Measurements from ENCODE around the gene CCL26. TPM values are rescaled to one million over a fixed set of nuclear protein-coding genes. Genes with fewer than 3 reads are reported as not detected.
"Not testable (repeated sequence)": the region's sequence is repeated elsewhere in the genome, so short reads cannot be mapped to it uniquely, and the experiment has no call there.

CCL26 gene
- total RNA-seq, 1 experiment from 2014 or later = 7.1 TPM

- Histone ChIP-seq H3K9ac (ENCODE audit: low read length) (peak overlapping the region; percentile 25), H2AFZ (ENCODE audit: low read length) (peak overlapping the region; percentile 73), H3F3A (ENCODE audit: low read length, unreplicated experiment) (peaks cover 5% of the 10 kb centered on the region), H3K9me2 (replicated peaks; ENCODE audit: low read length) (no peaks in the 10 kb centered on the region), H3K9me3 (ENCODE audit: low read length) (no peaks in the 10 kb centered on the region), H3K4me1 (ENCODE audit: insufficient read depth, low read length) (peaks cover 25% of the 10 kb centered on the region), H3K27ac (ENCODE audit: low read length) (peak overlapping the region; percentile 51), H3K79me2 (ENCODE audit: low read length) (no peaks in the 10 kb centered on the region), H3K4me2 (ENCODE audit: low read length) (peak overlapping the region; percentile 79), H3K4me3 (ENCODE audit: low read length) (peak overlapping the region; percentile 14; the same call in 1 of the 2 replicates), H4K20me1 (ENCODE audit: low read length) (no peaks in the 10 kb centered on the region), H3K27me3 (ENCODE audit: low read length) (no peaks in the 10 kb centered on the region), H3K36me3 (ENCODE audit: low read depth, low read length) (no peaks in the 10 kb centered on the region)
- ATAC-seq = peak; percentile 86
- no peak for TF ChIP-seq EZH2 (IDR thresholded peaks at IDR 0.05; ENCODE audit: low read length, unreplicated experiment)
- no peak for TF ChIP-seq EZH2phosphoT487 (IDR thresholded peaks at IDR 0.05; ENCODE audit: borderline replicate concordance, low read length)
- TF ChIP-seq CTCF (conservative IDR thresholded peaks at IDR 0.05; ENCODE audit: low read depth, low read length) = no peak
- peak; percentile 92 for DNase-seq
- ChIA-PET POLR2A (ENCODE audit: unreplicated experiment) (interaction anchor here (0.6 to 0.7 kb wide), 2 partner anchors 24 to 476 kb away, joined by 3 to 9 read pairs; no protein-coding TSS in a partner anchor), CTCF (interaction anchor here (0.5 to 0.6 kb wide), 2 partner anchors 44 to 734 kb away, joined by 3 to 4 read pairs; no protein-coding TSS in a partner anchor)
- intact Hi-C loops (cut with micrococcal nuclease) = no loop called here
- TSS peak; percentile 74 for BruUV-seq (replicated peaks)
Measured at GRCh38 chr7:75727881-75728593, 44.0 kb downstream of the CCL26 start.

- BruUV-seq (replicated peaks); DNase-seq; H3K4me2 ChIP-seq (ENCODE audit: low read length); intact Hi-C loops (cut with micrococcal nuclease); H3F3A ChIP-seq (ENCODE audit: low read length, unreplicated experiment); ATAC-seq; H3K9ac ChIP-seq (ENCODE audit: low read length); H3K9me3 ChIP-seq (ENCODE audit: low read length); H2AFZ ChIP-seq (ENCODE audit: low read length); H4K20me1 ChIP-seq (ENCODE audit: low read length); H3K9me2 ChIP-seq (replicated peaks; ENCODE audit: low read length); H3K27ac ChIP-seq (ENCODE audit: low read length); H3K4me3 ChIP-seq (ENCODE audit: low read length); H3K79me2 ChIP-seq (ENCODE audit: low read length); CTCF ChIA-PET; H3K27me3 ChIP-seq (ENCODE audit: low read length); H3K36me3 ChIP-seq (ENCODE audit: low read depth, low read length): not testable (repeated sequence)
- POLR2A ChIA-PET (ENCODE audit: unreplicated experiment) = interaction anchor here (0.6 to 0.7 kb wide), 2 partner anchors 24 to 476 kb away, joined by 3 to 9 read pairs; no protein-coding TSS in a partner anchor
- H3K4me1 ChIP-seq (ENCODE audit: insufficient read depth, low read length) = peaks cover 18% of the 10 kb centered on the region
Measured at GRCh38 chr7:75727351-75727750, 44.7 kb downstream of the CCL26 start.

GRCh38 chr7:75725306-75725705, 46.7 kb downstream of the CCL26 start:
- Histone ChIP-seq H2AFZ (ENCODE audit: low read length) (no peak overlapping the region), H3K36me3 (ENCODE audit: low read depth, low read length) (no peaks in the 10 kb centered on the region), H4K20me1 (ENCODE audit: low read length) (no peaks in the 10 kb centered on the region), H3K4me1 (ENCODE audit: insufficient read depth, low read length) (peaks cover 17% of the 10 kb centered on the region), H3K4me3 (ENCODE audit: low read length) (no peak overlapping the region), H3K27ac (ENCODE audit: low read length) (no peak overlapping the region), H3K9me3 (ENCODE audit: low read length) (no peaks in the 10 kb centered on the region), H3K9me2 (replicated peaks; ENCODE audit: low read length) (no peaks in the 10 kb centered on the region), H3K79me2 (ENCODE audit: low read length) (no peaks in the 10 kb centered on the region), H3F3A (ENCODE audit: low read length, unreplicated experiment) (no peaks in the 10 kb centered on the region), H3K4me2 (ENCODE audit: low read length) (no peak overlapping the region), H3K9ac (ENCODE audit: low read length) (no peak overlapping the region), H3K27me3 (ENCODE audit: low read length) (no peaks in the 10 kb centered on the region)
- TF ChIP-seq CTCF (conservative IDR thresholded peaks at IDR 0.05; ENCODE audit: low read depth, low read length) (no peak), EZH2phosphoT487 (IDR thresholded peaks at IDR 0.05; ENCODE audit: borderline replicate concordance, low read length) (no peak), EZH2 (IDR thresholded peaks at IDR 0.05; ENCODE audit: low read length, unreplicated experiment) (no peak)
- ATAC-seq = no peak
- no TSS peak for BruUV-seq (replicated peaks)
- intact Hi-C loops (cut with micrococcal nuclease) = no loop called here
- CTCF ChIA-PET = no interaction called here
- DNase-seq = no peak
- POLR2A ChIA-PET (ENCODE audit: unreplicated experiment) = no interaction called here
